SU-DHL-6 (cell line): ENCODE measurements around the gene VTI1A.
"Not testable (repeated sequence)": the region's sequence is repeated elsewhere in the genome, so short reads cannot be mapped to it uniquely, and the experiment has no call there.

Experiments used
- CTCF ChIP-seq: fragments of 200-600 bp; sonication (generic); IDR thresholded peaks from one replicate; pipeline ENCODE4 v1.5.1; 2017; ENCODE audit warnings: antibody characterized with exemption, mild to moderate bottlenecking, low read length, moderate library complexity; ENCODE audit not compliant: insufficient read depth, poor library complexity, severe bottlenecking
- EZH2phosphoT487 ChIP-seq: fragments of 200-600 bp; sonication (generic), shearing (Covaris generic); conservative IDR thresholded peaks from 2 replicates; pipeline ENCODE4 v1.6.1; 2018; ENCODE audit warnings: mild to moderate bottlenecking, antibody characterized with exemption, low read length, moderate library complexity, mixed read lengths

GRCh38 chr10:112542823-112543222 lies 95.8 kb downstream of the VTI1A start:
- TF ChIP-seq CTCF, EZH2phosphoT487: not testable (repeated sequence)
